GM18517 (cell line): Measurements from ENCODE around the gene AGRN.
"Not testable (repeated sequence)": the region's sequence is repeated elsewhere in the genome, so short reads cannot be mapped to it uniquely, and the experiment has no call there.

Experiments
- ATAC-seq: cut with Tn5 transposase; IDR thresholded peaks from one replicate; pipeline ENCODE4 v1.9.1; 2021; ENCODE audit warnings: mild to moderate bottlenecking, moderate library complexity; ENCODE audit not compliant: unreplicated experiment

The AGRN gene

GRCh38 chr1:1018321-1018685 is 1.6 kb upstream of the AGRN start:
- not testable (repeated sequence) for ATAC-seq

DNA sequence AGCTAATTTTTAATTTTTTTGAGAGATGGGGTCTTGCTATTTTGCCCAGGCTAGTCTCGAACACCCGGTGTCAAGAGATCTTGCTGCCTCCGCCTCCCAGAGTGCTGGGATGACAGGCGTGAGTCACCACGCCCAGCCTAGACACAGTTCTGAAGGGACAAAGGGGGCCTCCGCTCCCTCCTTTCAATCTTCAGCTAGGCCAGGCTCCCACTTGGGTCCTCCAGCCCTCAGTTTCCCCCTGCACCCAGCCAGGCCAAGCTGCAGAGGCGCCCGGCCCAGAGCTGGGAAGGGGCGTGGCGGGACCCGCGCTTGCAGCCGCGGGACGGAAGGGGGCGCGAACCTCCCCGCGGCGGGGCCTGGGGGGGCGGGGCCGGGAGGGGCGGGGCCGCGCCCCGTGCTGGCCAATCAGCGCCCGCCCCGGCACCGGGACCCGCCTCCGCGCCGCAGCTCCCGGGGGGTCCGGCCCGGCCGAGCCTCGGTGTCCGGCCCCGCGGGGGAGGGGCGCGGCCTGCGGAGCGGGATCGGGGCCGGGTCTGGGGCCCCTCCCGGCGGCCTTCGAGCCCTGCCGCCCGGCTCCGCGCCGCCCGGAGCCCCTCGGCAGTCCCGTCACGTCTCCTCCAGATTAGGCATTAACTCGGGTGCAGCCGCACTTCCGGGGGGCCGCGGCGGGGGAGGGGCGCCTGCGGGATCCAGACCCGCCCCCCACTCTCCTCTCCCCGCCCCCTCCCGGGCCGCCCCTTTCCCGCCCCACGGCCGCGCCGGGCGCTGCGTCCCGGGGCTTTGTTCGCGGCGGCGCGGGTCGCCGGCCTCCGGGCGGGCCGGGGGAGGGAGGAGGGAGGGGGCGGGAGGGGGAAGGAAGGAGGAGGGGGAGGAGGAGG is 559 bp upstream of the AGRN start:
- ATAC-seq = peak; percentile 62

DNA sequence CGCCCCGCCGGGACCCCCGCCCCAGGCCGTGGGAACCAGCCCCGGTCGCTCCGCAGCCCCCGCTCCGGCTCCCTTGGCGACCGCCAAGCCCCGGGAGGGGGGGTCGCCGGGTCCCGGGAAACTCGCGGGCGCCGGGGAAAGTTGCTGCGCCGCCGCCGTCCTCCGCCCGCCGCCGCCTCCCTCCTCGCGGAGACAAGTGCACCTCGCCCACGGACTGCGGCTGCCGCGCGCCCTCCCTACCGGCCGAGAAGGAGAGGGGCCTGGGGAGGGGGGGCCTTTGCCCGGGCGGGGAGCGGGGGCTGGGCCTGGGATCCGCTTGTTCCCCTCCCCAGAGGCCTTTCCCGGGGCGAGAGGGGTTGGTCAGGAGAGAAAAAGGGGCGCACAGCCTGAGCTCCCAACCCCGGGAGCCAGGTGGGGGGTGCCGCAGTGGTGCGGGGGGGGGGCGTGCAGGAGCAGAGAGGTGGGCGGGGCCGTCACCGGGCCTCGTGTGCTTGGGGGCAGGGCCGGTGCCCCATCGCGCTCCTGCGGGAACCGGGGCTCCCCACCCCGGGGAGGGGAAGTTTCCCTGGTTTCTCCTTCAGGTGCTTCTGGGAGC is 592 bp downstream of the AGRN start:
- peak; percentile 19 for ATAC-seq

DNA sequence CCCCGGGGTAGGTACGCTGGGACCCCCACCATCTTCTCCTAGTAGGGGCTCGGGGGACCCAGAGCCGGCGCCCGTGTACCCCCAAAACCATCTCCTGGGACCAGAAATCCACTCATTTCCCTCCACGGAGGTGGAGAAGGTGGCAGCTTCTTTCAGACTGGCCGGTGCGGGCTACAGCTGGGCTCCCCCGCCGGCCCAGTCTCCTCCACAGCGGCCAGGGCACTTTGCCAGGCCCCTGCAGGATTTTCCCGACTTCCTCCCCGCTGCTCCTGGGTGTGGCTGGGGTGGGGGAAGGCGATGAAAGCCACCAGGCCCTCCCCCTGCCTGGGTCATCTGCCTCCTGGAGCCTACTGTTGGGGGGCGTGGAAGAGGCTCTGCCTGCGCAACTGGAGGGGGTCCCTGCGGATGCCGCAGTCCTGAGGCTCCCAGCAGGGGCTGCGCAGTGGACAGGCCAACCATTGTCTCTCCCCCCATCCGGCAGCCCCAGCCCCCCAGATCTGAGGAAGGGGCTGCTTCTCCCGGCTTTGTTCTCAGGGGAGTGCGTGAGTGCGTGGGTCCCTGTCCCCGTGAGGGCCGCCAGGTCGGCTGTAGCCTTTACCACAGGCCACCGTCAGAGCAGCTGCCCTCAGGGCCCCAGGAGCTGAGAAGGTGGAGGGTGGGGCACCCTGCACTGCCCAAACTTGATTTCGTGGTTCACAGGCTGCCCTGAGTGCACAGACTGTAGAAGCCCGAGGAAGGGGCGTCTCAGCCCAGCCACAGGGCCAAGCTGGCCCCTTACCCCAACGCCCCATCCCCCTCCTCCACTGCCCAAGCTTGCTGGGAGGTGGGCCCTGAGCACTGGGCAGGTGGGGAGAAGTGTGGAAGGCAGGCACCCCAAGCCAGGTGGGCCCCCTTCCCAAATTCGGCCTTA is 1.3 kb downstream of the AGRN start:
- ATAC-seq = no peak

DNA sequence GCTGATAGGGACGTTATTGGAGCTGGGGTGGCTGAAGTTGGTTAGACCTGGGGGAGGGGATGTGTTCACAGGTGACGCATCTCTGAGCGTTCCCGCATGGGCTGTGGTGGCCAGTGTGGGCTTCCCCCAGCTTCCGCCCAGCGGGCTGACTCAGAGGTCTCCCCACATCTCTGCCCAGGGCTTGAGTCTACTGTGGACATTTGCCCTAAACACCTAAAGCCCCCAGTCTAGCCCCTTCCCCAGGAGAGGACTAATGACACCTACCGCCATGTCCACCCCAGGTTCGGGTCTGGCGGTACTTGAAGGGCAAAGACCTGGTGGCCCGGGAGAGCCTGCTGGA is 2.0 kb downstream of the AGRN start:
- ATAC-seq = no peak

GRCh38 chr1:1022302-1023009 is 2.5 kb downstream of the AGRN start:
- ATAC-seq = no peak

GRCh38 chr1:1023700-1024099 is 3.8 kb downstream of the AGRN start:
- no peak for ATAC-seq

GRCh38 chr1:1024149-1024770 is 4.3 kb downstream of the AGRN start:
- ATAC-seq = no peak

- no peak for ATAC-seq
These were observed 5.1 kb downstream of the AGRN start for GRCh38 chr1:1024771-1025699.

GRCh38 chr1:1025730-1026129 is 5.8 kb downstream of the AGRN start:
- ATAC-seq = no peak

GRCh38 chr1:1026599-1027413 is 6.9 kb downstream of the AGRN start:
- no peak for ATAC-seq

- no peak for ATAC-seq
These were observed 7.9 kb downstream of the AGRN start for GRCh38 chr1:1027791-1028190.

- not testable (repeated sequence) for ATAC-seq
These were observed 11.1 kb downstream of the AGRN start for GRCh38 chr1:1030867-1031658.

DNA sequence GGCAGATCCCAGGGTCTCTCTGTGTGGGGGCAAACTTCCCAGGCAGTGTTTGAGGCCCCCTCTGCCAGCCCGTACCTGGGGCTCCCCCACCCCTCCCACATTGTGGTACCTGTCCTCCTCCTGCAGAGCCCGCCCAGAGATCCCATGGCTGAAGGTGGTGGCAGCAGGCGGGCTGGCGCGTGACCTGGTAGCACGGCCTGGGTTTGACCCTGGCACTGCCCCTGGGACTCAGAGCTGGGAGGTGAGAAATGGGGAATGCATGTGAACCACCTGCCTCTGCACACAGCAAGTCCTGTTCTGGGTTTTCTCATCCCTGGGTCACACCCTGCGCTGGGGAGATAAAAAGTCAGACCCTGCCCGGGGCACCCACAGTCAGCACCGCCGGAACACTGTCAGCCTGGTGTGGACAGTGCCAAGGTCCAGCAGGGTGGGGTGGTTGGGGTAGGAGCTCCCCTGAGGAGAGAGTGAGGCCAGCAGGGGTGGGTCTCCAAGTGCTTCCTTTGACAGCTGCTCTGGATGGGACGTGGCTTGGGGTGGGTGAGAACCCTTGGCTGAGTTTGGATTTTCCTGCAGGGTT is 11.8 kb downstream of the AGRN start:
- no peak for ATAC-seq

DNA sequence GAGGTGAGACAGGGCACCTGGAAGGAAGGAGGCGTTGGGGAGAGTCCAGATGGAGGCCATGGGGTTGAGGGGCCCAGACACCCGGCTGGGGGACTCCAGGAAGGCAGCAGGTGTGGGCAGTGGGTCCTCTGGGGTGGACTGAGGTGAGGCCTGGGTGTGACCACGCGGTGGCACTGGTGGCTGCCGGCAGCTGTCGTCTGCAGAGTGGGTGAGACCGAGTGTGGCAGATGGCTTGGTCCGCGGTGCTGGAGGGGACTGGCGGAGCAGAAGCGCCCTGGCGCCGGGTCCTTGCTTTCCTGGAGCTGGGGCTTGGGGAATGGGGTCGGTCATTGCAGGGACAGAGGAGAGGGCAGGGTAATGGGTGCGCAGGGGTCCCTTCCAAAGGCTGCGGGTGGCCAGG is 12.5 kb downstream of the AGRN start:
- peak; percentile 7 for ATAC-seq

DNA sequence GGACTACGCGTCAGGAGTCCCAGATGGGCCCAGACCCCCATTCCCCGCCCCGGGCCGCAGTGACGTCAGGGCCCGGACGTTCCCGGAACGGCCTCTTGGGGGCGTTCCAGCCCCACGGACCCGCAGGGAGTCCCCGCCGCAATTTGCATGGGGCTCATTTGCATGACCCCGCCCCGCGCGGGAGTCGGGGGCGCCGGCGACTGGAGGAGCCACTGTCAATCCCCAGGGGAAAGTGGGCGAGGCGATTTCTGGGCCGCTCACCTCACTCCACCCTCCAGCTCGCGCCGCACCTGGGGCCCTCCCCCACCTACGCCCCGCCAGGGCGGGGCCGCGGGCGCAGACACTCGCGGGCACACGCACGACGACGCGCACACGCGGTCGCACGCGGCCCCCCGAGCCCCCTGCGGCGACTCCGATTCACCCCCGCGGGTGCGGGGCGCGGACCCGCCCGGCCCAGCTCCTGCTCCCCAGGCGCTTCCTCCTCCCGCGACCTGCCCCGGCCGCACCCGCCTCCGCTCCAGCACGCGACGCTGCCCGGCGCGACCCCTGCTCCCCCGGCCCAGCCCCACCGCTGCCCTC is 13.2 kb downstream of the AGRN start:
- peak; percentile 71 for ATAC-seq
